ENCODE results near the gene ZNF462. TPM values are rescaled to one million over a fixed set of nuclear protein-coding genes. Genes with fewer than 3 reads are reported as not detected.

ZNF462 gene
- total RNA-seq, 1 donor from 2014 or later = 98.3 TPM

DNA sequence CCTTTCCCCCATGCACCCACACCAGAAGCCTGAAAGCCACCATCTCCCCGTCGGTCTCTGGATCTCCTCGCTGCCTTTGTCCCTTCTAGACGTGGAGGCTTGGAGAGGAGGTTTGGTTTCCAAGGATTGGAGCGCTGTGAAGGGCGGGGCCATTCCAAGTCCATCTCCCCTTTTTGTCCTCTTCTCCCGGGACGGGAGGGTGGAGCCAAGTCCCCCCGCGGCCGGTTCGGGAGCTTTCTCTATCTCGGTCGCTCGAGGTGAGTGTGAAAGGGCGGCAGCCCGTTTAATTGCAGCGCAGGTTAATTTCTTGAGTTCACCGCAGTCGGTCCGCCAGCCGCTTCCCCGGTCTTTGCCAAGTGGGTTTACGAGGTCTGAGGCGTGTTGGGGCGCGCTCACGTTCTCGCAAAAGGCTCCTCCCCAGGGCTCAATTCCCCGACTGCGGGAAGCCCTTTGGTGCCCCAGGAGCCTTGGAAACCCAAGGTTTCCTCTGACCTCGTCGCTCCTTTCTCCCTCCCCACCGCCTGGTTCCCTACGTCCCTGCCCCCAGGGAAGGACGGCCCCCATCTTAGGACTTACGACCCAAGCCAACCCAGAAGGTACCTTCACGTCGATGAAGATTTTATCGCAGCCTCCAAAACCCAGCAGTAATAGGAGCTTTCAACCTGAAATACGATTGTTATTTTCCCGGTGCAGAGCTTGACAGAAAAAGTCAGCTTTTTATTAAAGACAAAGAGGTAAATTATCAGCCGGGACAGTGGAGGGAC lies 2.8 kb upstream of the ZNF462 start:
- no peaks in the 10 kb centered on the region for H3K9me3 Mint-ChIP-seq (ENCODE audit: unreplicated experiment)
- peaks cover 10% of the 10 kb centered on the region for H3K36me3 Mint-ChIP-seq (ENCODE audit: low read depth, unreplicated experiment)
- peaks cover 15% of the 10 kb centered on the region for H3K27me3 Mint-ChIP-seq (ENCODE audit: unreplicated experiment)
- TF ChIP-seq, protein P1, sequence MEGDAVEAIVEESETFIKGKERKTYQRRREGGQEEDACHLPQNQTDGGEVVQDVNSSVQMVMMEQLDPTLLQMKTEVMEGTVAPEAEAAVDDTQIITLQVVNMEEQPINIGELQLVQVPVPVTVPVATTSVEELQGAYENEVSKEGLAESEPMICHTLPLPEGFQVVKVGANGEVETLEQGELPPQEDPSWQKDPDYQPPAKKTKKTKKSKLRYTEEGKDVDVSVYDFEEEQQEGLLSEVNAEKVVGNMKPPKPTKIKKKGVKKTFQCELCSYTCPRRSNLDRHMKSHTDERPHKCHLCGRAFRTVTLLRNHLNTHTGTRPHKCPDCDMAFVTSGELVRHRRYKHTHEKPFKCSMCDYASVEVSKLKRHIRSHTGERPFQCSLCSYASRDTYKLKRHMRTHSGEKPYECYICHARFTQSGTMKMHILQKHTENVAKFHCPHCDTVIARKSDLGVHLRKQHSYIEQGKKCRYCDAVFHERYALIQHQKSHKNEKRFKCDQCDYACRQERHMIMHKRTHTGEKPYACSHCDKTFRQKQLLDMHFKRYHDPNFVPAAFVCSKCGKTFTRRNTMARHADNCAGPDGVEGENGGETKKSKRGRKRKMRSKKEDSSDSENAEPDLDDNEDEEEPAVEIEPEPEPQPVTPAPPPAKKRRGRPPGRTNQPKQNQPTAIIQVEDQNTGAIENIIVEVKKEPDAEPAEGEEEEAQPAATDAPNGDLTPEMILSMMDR (IDR thresholded peaks at IDR 0.05; ENCODE audit: unreplicated experiment) = no peak
- H3K4me3 Mint-ChIP-seq (ENCODE audit: unreplicated experiment) = peak overlapping the region; percentile 98
- DNase-seq (ENCODE audit: low spot score) = peak; percentile 63
- H3K27ac Mint-ChIP-seq (ENCODE audit: unreplicated experiment) = peak overlapping the region; percentile 98
- peaks cover 43% of the 10 kb centered on the region for H3K4me1 Mint-ChIP-seq (ENCODE audit: unreplicated experiment)

DNA sequence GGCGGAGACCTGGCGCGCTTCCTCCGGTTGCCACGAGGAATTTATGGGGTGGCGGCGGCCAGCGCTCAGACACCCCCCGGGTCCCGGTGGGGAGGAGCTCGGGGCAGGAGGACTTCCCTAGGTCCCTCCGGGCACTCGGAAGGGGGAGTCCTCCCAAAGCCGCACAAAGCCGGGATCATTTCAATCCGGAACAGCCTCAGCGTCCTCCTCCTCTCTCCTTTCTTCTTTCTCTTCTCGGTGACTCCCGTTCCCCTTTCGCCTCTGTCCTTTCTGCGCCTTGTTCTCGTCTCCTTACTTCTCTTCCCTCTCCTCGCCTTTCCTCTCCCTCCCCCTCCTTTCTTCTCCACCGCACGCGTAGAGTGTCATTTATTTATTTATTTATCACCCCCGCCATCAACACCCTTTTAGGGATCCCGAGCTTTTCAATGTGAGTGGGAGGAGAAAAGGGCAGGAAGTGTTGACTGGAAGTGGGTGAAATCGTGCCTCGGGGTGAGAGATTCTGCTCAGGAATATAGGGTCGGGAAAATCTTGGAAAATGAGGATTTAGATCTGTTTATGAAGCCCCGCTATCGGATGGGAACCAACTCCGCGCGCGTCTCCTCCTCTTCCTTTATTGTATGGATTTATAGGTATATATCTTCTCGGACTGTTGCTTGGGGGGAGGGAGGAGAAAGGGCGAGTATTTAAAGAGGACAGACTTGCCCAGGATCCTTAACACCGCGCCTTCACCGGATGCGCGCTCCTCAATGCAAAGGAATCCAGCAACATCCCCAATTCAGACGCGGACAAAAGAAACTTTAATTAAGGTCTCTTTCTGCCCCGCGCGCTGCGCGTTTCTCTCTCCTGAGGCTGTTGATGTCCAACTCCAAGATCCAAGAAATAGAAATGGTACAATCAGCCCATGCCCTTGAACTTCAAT lies 2.0 kb upstream of the ZNF462 start:
- Mint-ChIP-seq H3K27ac (ENCODE audit: unreplicated experiment) (peak overlapping the region; percentile 98), H3K9me3 (ENCODE audit: unreplicated experiment) (no peaks in the 10 kb centered on the region), H3K27me3 (ENCODE audit: unreplicated experiment) (peaks cover 17% of the 10 kb centered on the region), H3K4me1 (ENCODE audit: unreplicated experiment) (peaks cover 51% of the 10 kb centered on the region), H3K4me3 (ENCODE audit: unreplicated experiment) (peak overlapping the region; percentile 98), H3K36me3 (ENCODE audit: low read depth, unreplicated experiment) (peaks cover 14% of the 10 kb centered on the region)
- TF ChIP-seq, protein P1 (IDR thresholded peaks at IDR 0.05; ENCODE audit: unreplicated experiment) = no peak
- peak; percentile 46 for DNase-seq (ENCODE audit: low spot score)

DNA sequence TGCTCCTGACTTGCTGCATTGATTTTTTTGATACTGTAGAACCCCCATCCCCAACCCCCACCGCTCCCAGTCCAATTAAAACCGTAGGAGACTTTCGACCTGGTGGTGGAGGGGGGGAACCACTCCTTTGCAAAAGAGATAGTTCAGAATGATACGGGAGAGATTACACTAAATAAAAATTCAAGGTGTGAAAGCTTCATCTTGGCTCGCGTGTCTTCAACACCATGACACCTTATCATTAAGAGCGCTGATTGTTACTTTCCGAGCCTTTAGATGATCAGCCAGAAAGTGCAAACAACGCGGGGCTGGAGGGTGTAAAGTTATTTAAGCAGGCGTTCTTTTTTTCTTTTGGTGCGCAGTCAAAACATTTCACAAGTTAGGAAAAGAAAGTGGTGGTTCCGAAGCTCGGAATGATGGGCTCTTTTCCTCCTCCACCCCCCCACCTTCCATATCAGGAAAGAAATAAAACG lies 1.3 kb upstream of the ZNF462 start:
- Mint-ChIP-seq H3K9me3 (ENCODE audit: unreplicated experiment) (no peaks in the 10 kb centered on the region), H3K27me3 (ENCODE audit: unreplicated experiment) (peaks cover 17% of the 10 kb centered on the region), H3K36me3 (ENCODE audit: low read depth, unreplicated experiment) (peaks cover 14% of the 10 kb centered on the region), H3K4me1 (ENCODE audit: unreplicated experiment) (peaks cover 56% of the 10 kb centered on the region), H3K4me3 (ENCODE audit: unreplicated experiment) (peak overlapping the region; percentile 98), H3K27ac (ENCODE audit: unreplicated experiment) (peak overlapping the region; percentile 98)
- DNase-seq (ENCODE audit: low spot score) = no peak
- TF ChIP-seq, protein P1 (IDR thresholded peaks at IDR 0.05; ENCODE audit: unreplicated experiment) = no peak

DNA sequence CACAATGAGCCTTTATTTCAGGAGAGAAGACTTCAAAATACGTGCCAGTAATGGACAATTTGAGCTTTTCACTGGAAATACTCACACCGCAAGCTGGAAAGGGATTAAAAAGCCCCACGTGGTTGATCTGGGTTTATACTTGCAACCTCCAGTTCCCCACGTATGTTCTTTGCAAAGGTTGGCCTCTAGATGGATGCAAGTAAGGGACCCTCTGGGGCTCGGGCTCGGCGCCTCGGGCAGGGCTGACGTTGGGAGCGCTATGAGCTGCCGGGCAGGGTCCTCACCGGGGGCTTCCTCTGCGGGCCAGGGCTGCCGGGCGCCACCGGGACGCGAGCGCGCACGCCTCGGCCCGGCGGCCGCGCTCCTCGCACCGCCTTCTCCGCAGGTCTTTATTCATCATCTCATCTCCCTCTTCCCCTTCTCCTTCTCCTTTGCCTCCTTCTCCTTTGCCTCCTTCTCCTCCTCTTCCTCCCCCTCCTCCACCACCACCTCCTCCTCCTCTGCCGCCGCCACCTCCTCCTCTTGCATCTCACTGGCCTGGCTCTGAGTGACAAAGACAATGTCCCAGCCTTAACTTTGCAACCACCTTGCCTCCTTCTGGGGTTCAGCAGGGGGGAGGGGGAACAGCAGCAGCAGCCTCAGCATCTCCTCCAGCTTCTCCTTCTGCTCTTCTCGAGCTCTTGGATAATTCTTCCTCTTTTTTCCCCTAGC lies 701 bp upstream of the ZNF462 start:
- peaks cover 61% of the 10 kb centered on the region for H3K4me1 Mint-ChIP-seq (ENCODE audit: unreplicated experiment)
- H3K27me3 Mint-ChIP-seq (ENCODE audit: unreplicated experiment) = peaks cover 17% of the 10 kb centered on the region
- DNase-seq (ENCODE audit: low spot score) = peak; percentile 59
- H3K9me3 Mint-ChIP-seq (ENCODE audit: unreplicated experiment) = no peaks in the 10 kb centered on the region
- peaks cover 14% of the 10 kb centered on the region for H3K36me3 Mint-ChIP-seq (ENCODE audit: low read depth, unreplicated experiment)
- peak overlapping the region; percentile 98 for H3K27ac Mint-ChIP-seq (ENCODE audit: unreplicated experiment)
- TF ChIP-seq, protein P1 (IDR thresholded peaks at IDR 0.05; ENCODE audit: unreplicated experiment) = no peak
- H3K4me3 Mint-ChIP-seq (ENCODE audit: unreplicated experiment) = peak overlapping the region; percentile 98

Measured in endothelial cell (in vitro differentiated cells).